ENCODE measurements around the gene KRTAP10-1.

KRTAP10-1 gene

GRCh38 chr21:44527156-44527982 lies 12.6 kb downstream of the KRTAP10-1 start:
- TF ChIP-seq, protein P1, sequence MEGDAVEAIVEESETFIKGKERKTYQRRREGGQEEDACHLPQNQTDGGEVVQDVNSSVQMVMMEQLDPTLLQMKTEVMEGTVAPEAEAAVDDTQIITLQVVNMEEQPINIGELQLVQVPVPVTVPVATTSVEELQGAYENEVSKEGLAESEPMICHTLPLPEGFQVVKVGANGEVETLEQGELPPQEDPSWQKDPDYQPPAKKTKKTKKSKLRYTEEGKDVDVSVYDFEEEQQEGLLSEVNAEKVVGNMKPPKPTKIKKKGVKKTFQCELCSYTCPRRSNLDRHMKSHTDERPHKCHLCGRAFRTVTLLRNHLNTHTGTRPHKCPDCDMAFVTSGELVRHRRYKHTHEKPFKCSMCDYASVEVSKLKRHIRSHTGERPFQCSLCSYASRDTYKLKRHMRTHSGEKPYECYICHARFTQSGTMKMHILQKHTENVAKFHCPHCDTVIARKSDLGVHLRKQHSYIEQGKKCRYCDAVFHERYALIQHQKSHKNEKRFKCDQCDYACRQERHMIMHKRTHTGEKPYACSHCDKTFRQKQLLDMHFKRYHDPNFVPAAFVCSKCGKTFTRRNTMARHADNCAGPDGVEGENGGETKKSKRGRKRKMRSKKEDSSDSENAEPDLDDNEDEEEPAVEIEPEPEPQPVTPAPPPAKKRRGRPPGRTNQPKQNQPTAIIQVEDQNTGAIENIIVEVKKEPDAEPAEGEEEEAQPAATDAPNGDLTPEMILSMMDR (IDR thresholded peaks at IDR 0.05; ENCODE audit: low read depth, low read length, missing control alignments): no peak
- no peak for DNase-seq (ENCODE audit: low read depth)
- H3K4me3 ChIP-seq (ENCODE audit: low read depth, low read length): no peak overlapping the region
- in situ Hi-C loops (cut with HindIII; ENCODE audit: low sequenced_read_pairs): no loop called here

DNA sequence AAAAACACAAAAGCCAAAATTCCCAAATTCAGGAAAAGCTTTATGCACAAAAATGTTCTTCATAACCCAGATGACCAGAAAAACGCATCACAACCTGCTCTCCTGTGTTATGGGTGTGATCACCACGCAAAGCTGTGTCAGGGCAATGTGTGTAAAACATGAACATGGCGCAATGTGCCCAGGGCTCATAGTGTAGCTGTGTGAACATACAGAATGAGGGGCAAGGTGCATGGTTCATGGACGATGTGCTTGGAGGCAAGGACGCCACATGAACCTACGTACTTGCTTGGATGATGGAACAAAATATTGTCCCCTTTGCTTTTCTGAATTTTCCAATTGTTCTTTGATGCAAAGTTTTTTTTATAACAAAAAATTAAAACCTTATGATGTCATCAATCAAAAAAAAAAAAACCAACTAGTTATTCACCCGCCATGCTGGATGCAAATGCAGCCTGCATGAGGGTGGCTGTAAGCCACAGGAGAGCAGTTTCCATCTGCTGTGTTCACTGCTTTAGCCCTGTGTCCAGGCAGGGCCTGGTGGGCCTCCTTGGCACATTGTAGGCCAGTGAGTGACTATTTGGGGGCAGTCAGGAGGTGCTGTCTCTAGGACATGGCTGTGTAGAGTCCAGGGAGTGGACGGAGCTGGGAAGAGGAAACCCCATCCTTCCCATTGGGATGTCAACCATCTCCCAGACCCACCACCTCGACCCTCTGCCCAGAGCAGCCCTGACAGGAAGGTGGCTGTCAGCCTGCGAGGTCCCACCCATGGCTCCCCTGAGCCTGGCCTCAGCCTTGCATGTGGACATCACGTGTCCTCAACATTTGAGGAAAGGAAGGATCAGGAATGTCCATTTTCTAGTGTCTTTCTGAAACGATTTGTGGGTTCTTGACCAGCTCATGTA lies 13.6 kb downstream of the KRTAP10-1 start:
- H3K4me3 ChIP-seq (ENCODE audit: low read depth, low read length): no peak overlapping the region
- no peak for DNase-seq (ENCODE audit: low read depth)
- in situ Hi-C loops (cut with HindIII; ENCODE audit: low sequenced_read_pairs): no loop called here
- TF ChIP-seq, protein P1 (IDR thresholded peaks at IDR 0.05; ENCODE audit: low read depth, low read length, missing control alignments): no peak

DNA sequence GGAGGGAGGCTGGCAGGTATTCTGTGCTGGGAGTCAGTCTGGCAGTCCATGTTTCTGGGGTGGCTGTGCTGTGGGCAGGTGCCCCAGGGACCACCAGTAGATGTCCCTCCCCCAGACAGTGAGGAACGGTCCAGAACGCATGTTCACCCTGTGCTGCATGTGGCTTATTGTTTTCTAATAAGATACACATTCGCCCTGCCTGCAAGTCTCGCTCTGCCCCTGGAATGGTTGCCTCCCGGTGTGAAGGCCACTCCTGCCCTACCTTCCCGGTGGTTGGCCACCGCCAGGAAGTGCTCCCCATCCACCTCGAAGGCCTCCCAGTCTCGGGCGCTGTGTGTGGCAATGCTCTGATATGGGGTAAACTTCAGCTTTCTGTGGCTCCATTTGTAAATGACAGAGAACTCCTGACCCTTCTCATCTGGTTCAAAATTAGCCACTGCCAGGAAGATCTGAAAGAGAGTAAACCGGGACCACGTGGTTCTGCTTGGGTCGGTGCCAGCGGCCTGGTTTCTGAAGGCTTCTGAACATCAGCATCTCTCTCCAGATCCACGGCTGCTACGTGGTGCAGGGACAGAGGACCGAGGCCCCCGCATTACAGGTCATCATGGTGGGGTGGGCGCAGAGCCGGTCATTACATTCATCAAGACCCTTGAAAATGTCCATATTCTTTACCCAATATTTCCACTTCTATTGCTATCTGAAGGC lies 14.5 kb downstream of the KRTAP10-1 start:
- TF ChIP-seq, protein P1 (IDR thresholded peaks at IDR 0.05; ENCODE audit: low read depth, low read length, missing control alignments): no peak
- no peak overlapping the region for H3K4me3 ChIP-seq (ENCODE audit: low read depth, low read length)
- in situ Hi-C loops (cut with HindIII; ENCODE audit: low sequenced_read_pairs): no loop called here
- no peak for DNase-seq (ENCODE audit: low read depth)

GRCh38 chr21:44524414-44525371 lies 15.3 kb downstream of the KRTAP10-1 start:
- TF ChIP-seq, protein P1 (IDR thresholded peaks at IDR 0.05; ENCODE audit: low read depth, low read length, missing control alignments): no peak
- in situ Hi-C loops (cut with HindIII; ENCODE audit: low sequenced_read_pairs): no loop called here
- DNase-seq (ENCODE audit: low read depth): no peak
- H3K4me3 ChIP-seq (ENCODE audit: low read depth, low read length): no peak overlapping the region

- in situ Hi-C loops (cut with HindIII; ENCODE audit: low sequenced_read_pairs): no loop called here
- no peak overlapping the region for H3K4me3 ChIP-seq (ENCODE audit: low read depth, low read length)
- TF ChIP-seq, protein P1 (IDR thresholded peaks at IDR 0.05; ENCODE audit: low read depth, low read length, missing control alignments): no peak
- DNase-seq (ENCODE audit: low read depth): no peak
These were observed 16.2 kb downstream of the KRTAP10-1 start for GRCh38 chr21:44523567-44524413.
